ENCODE results near the gene CD6. TPM values are rescaled to one million over a fixed set of nuclear protein-coding genes. Genes with fewer than 3 reads are reported as not detected.
A peak's percentile ranks its signal among the peaks of the same experiment; 100 is the strongest.
"Not testable (repeated sequence)": the region's sequence is repeated elsewhere in the genome, so short reads cannot be mapped to it uniquely, and the experiment has no call there.

Gene CD6
- total RNA-seq, 1 donor = 1.3 TPM

- DNase-seq (ENCODE audit: low read depth in 2 of 3, low spot score in 2 of 3) = peak in 2 of 3 donors; percentile 73 to 89
Observed at GRCh38 chr11:60951904-60952741, 19.4 kb upstream of the CD6 start, which contains the start of gene SLC15A3. Gene SLC15A3 (minus strand): TSS chr11:60952176. CDS start chr11:60951551, 625 bp downstream.

GRCh38 chr11:60952742-60953170 is 18.7 kb upstream of the CD6 start:
- no peak for DNase-seq (ENCODE audit: low read depth in 2 of 3, low spot score in 2 of 3)

DNA sequence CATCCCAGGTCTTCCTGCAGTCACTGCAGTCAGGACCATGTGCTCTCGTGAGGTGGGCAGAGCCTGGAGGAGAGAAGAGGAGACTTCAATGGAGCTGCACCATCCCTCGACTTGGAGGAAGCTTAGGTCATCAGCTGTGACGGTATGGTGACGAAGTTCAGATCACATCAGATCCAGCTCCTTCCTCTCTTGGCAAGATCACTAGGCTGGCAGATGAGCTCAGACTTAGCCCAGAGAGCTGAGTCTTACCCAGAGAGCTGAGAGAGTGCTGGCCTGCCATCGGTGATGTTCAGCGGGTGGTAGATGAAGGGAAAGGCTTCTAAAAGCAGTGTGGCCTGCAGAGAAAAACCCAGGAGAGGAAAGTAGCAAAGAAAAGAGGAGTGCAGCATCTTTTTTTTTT is 17.7 kb upstream of the CD6 start:
- peak in 1 of 3 donors; percentile 31 for DNase-seq (ENCODE audit: low read depth in 2 of 3, low spot score in 2 of 3)

DNA sequence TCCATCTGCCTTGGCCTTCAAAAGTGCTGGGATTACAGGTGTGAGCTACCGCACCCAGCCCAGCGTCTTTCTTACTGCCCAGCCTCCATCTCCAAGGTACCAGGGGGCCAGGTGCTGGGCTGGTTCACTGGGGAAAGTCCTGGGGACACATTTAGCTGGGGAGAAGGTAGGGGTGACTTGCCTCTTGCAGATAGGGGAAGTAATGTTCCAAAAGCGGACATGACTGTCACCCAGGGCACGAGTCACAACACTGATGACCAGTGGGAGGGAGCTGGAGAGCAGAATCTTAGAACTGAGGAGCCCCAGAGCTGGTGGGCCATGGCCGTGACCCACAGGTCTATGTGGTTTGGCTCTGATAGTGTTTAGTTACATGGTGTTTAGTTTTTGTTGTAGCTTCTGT is 17.1 kb upstream of the CD6 start:
- peak in 1 of 3 donors; percentile 47 for DNase-seq (ENCODE audit: low read depth in 2 of 3, low spot score in 2 of 3)

- DNase-seq (ENCODE audit: low read depth in 2 of 3, low spot score in 2 of 3) = peak in 1 of 3 donors; percentile 38
Observed at GRCh38 chr11:60955571-60955970, 15.9 kb upstream of the CD6 start.

DNA sequence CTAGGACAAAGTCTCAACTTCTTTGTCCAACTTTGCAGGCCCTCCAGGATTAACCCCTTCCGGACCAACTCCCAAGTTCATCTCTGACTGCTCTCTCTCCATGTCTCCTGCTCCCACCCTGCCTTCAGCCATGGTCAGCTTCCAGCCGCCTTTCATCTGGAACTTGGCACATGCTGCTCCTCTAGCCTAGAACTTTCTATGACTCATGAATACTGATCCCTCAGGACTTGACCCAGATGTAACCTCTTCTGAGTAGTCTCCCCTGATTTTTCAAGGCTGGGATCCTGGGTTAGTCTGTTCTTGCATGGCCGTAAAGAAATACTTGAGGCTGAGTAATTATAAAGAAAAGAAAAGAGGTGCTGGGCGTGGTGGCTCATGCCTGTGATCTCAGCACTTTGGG is 14.3 kb upstream of the CD6 start:
- no peak for DNase-seq (ENCODE audit: low read depth in 2 of 3, low spot score in 2 of 3)

DNA sequence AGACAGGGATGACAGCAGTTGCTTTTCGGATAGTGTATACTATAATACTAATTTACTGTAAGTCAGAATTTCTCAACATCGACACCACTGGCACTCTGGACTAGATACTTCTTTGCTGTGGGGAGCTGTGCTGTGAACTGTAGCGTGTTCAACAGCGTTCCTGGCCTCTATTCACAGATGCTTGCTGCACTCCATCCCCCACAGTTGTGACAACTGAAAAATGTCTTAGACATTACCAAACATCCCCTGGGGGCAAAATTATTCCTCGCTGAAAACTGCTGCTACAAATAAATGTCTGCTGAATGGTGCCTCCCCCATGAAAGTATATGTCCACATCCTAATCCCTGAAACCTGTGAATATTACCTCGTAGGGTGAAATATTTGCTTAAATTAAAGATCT is 12.0 kb upstream of the CD6 start:
- no peak for DNase-seq (ENCODE audit: low read depth in 2 of 3, low spot score in 2 of 3)

- no peak for DNase-seq (ENCODE audit: low read depth in 2 of 3, low spot score in 2 of 3)
Observed at GRCh38 chr11:60960405-60960804, 11.1 kb upstream of the CD6 start.

DNA sequence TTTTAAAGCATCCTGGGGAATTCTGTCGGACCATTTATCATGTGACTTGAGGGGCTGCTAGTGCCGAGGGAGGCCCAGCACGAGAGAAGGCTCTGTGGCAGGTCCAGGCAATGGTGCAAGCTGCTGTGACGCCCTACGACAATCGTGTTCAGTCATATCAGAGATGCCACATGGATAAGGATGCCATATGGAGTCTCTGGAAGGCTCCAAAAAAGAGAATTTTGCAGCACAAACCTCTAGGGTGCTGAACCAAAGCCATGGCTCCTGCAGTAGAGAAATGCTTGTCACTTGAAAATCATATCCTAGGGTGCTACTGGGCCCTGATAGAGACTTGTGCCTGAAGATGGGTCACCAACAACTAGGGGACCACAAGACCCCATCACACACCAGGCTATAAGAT is 6.7 kb upstream of the CD6 start:
- no peak for DNase-seq (ENCODE audit: low read depth in 2 of 3, low spot score in 2 of 3)

- no peak for DNase-seq (ENCODE audit: low read depth in 2 of 3, low spot score in 2 of 3)
Observed at GRCh38 chr11:60966890-60967289, 4.6 kb upstream of the CD6 start.

DNA sequence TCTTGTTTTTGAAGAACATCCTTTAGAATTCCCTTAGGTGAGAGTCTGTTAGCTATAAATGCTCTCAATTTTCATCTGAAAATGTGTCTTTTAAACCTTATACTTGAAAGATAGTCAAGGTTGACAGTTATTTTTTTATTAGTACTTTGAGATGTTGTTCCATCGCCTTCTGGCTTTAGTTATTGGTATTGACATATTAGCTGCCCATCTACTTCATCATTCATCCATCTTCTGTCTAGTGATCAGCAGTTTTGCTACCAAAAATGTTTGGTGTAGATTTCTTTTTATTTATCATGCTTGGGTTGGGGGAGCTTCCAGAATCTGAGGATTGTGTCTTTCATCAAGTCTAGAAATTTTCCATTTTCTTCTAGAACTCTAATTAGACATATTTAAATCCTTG is 3.3 kb upstream of the CD6 start:
- DNase-seq (ENCODE audit: low read depth in 2 of 3, low spot score in 2 of 3) = no peak

GRCh38 chr11:60970369-60970774 is 1.1 kb upstream of the CD6 start:
- DNase-seq (ENCODE audit: low read depth in 2 of 3, low spot score in 2 of 3) = peak; percentile 56 to 72 (median 64)

GRCh38 chr11:60970890-60971289 is 590 bp upstream of the CD6 start:
- no peak for DNase-seq (ENCODE audit: low read depth in 2 of 3, low spot score in 2 of 3)

DNA sequence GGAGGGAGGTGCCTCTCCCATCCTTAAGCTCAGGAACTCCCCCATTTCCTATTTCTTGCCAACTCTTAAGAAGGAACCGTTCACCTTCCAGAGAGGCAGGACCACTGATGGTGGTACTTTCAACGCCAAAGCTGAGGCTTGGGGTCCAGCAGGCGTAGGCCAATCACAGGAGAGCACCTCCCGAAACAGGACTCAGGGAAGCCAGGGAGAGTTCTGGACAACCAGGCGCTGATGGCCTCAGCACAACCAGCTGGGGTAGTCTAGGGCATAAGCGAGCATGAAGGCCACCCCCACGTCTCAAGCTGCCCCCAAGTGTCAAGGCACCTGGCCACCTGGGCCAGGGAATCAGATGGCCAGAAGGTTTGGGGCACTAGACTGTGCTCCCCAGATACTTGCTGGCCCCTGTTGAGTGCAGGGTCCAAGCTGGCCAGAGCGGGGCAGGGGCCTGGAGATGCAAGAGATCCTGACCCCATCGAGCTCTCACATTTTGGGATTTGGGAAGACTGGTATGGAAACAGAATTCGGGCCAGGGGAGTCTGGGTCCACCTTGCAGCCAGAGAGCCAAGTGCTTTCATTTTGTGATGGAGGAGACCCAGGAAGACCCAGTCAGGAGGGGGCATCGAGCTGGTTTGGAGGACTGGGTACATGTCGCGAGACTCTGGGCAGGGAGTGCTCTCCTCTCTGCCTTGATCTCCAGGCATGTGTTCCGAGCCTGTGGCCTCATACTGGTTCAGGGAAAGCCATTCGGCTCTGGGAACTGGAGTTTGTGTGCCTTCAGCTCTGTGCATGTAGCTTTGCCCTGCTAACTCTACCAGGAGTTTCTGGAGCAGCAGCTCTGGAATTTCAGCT is 926 bp downstream of the CD6 start:
- no peak for DNase-seq (ENCODE audit: low read depth in 2 of 3, low spot score in 2 of 3)

- DNase-seq (ENCODE audit: low read depth in 2 of 3, low spot score in 2 of 3) = no peak
Observed at GRCh38 chr11:60973699-60974098, 2.2 kb downstream of the CD6 start.

DNA sequence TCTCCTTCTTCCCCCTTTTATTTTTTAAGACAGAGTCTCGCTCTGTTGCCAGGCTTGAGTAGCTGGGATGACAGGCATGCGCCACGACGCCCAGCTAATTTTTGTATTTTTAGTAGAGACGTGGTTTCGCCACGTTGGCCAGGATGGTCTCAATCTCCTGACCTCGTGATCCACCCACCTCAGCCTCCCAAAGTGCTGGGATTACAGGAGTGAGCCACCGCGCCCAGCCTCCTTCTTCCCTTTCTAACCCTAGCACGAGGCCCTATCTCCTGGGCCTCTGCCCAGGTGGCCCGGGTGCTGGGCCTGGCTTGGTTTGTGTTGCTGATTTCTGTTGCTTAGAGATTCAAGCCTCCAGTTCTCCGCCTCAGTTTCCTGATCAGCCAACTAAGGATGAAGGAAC is 2.8 kb downstream of the CD6 start:
- not testable (repeated sequence) for DNase-seq (ENCODE audit: low read depth in 2 of 3, low spot score in 2 of 3)

DNA sequence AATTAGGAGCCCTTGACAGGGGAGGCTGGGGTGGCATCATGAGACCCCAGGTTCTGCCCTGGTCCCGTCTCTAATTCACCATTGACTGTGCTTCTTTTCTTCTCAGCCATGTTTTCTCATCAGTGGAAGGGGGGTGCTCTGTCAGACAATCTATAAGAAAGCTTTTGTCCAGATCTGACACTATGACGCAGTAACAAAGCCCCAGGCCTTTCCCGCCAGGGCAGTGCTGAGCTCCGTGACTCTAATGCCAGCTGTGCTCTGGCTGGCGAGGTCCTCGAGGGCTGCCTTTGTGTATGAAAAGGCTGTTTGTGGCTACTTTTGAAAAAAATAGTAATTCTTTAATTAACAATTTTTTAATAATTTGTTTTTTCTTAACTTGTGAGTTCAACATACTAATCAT is 3.2 kb downstream of the CD6 start:
- DNase-seq (ENCODE audit: low read depth in 2 of 3, low spot score in 2 of 3) = no peak

- DNase-seq (ENCODE audit: low read depth in 2 of 3, low spot score in 2 of 3) = no peak
Observed at GRCh38 chr11:60977224-60977623, 5.7 kb downstream of the CD6 start.

DNA sequence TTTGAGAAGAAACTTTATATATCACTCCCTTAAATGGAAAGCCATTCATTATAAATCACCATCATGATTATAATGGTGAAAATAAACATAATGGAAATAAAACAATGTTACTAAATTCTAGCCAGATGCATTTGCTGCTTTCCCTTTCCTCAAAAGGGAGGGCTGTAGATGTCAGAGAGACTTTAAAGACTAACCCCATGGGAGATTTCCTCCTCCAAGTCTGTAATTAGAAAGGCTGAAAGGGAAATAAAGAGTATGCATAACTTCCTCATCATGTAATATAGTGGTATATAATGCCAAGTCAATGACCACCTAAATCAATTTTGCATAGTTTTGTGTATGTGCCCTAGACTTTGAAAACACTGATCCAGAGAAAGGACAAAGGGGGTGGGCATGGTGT is 6.4 kb downstream of the CD6 start:
- DNase-seq (ENCODE audit: low read depth in 2 of 3, low spot score in 2 of 3) = no peak

GRCh38 chr11:60978546-60979380 is 7.3 kb downstream of the CD6 start:
- DNase-seq (ENCODE audit: low read depth in 2 of 3, low spot score in 2 of 3) = no peak

- DNase-seq (ENCODE audit: low read depth in 2 of 3, low spot score in 2 of 3) = no peak
Observed at GRCh38 chr11:60981515-60981914, 10.0 kb downstream of the CD6 start.
